ENCODE data around the gene MSI2.
"Not testable (repeated sequence)": the region's sequence is repeated elsewhere in the genome, so short reads cannot be mapped to it uniquely, and the experiment has no call there.

The MSI2 gene

GRCh38 chr17:57213180-57213825, 43.0 kb upstream of the MSI2 start:
- POLR2A ChIA-PET = no interaction called here
- TF ChIP-seq FOXA1 (IDR thresholded peaks at IDR 0.05) (no peak), L3MBTL2 (conservative IDR thresholded peaks at IDR 0.05) (no peak), NFRKB (IDR thresholded peaks at IDR 0.05) (no peak), FOXM1 (IDR thresholded peaks at IDR 0.05; ENCODE audit: borderline replicate concordance) (no peak), SP1 (IDR thresholded peaks at IDR 0.05) (no peak), ZNF384 (IDR thresholded peaks at IDR 0.05) (no peak), LEF1 (IDR thresholded peaks at IDR 0.05; ENCODE audit: borderline replicate concordance) (no peak), TARDBP (IDR thresholded peaks at IDR 0.05) (no peak), CTBP1 (IDR thresholded peaks at IDR 0.05; ENCODE audit: borderline replicate concordance) (no peak), SUZ12 (IDR thresholded peaks at IDR 0.05) (no peak), FOXK2 (IDR thresholded peaks at IDR 0.05) (no peak), HDGF (IDR thresholded peaks at IDR 0.05; ENCODE audit: borderline replicate concordance) (no peak), BHLHE40 (IDR thresholded peaks at IDR 0.05; ENCODE audit: borderline replicate concordance) (no peak)
- no peak for DNase-seq (ENCODE audit: extremely low spot score)
- CTCF ChIA-PET = interaction anchor here (1.0 kb wide), 1 partner anchor 30 kb away, joined by 4 read pairs; no protein-coding TSS in a partner anchor

DNA sequence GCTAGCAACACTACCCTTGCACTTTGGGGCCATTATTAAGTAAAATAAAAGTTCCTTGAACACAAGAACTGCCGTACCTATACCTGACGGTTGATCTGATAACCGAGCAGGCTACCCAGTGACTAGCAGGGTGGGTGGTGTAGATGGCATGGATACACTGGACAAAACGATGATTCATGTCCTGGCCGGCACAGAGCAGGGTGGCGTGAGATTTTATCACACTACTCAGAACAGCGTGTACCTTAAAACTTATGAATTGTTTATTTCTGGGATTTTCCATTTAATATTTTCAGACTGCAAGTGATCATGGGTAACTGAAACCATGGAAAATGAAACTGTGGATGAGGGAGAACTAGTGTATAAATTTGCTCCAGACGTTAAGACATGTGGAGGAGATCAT, 41.0 kb upstream of the MSI2 start:
- no peak for DNase-seq (ENCODE audit: extremely low spot score)
- POLR2A ChIA-PET = no interaction called here
- TF ChIP-seq BHLHE40 (IDR thresholded peaks at IDR 0.05; ENCODE audit: borderline replicate concordance) = no peak
- no peak for TF ChIP-seq SUZ12 (IDR thresholded peaks at IDR 0.05)
- TF ChIP-seq, protein P1, sequence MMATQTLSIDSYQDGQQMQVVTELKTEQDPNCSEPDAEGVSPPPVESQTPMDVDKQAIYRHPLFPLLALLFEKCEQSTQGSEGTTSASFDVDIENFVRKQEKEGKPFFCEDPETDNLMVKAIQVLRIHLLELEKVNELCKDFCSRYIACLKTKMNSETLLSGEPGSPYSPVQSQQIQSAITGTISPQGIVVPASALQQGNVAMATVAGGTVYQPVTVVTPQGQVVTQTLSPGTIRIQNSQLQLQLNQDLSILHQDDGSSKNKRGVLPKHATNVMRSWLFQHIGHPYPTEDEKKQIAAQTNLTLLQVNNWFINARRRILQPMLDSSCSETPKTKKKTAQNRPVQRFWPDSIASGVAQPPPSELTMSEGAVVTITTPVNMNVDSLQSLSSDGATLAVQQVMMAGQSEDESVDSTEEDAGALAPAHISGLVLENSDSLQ (IDR thresholded peaks at IDR 0.05) = no peak
- TF ChIP-seq SP1 (IDR thresholded peaks at IDR 0.05) = no peak
- CTCF ChIA-PET = no interaction called here

DNA sequence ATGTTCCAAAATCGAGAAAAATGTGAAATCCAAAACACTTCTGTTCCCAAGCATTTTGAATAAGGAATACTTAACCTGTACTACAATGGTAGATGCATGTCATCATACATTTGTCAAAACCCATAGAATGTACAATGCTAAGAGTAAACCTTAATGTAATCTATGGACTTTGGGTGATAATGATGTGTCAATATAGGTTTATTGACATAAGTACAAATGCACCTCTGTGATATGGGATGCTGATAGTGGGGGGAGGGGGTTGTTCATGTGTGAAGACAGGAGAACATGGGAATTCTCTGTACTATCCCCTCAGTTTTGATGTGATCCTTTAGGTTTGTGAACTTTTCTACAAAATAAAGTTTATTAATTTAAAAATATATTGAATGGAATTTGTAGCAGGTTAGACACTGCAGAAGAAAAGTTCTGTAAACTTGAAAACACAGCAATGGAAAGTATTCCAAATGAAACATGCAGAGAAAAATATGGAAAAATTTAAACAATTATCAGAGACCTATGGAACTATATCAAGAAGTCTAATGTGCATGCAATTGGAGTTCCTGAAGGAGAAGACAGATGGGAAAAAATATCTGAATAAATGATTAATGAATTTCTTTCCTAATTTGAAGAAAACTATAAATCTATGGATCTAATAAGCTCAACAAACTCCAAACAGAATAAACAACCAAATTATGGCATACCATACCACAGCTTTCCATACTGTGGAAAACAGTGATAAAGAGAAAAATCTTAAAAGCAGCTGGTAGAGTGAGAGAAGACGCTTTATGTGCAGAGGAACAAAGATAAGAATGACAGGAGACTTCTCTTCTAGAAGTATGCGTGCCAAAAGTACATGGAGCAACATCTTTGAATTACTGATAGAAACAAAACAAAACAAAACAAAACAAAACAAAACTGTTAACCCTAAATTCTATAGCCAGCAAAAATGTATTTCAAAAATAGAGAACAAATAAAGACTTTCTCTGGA, 34.7 kb upstream of the MSI2 start:
- no peak for TF ChIP-seq NFRKB (IDR thresholded peaks at IDR 0.05)
- DNase-seq (ENCODE audit: extremely low spot score) = no peak
- ChIA-PET POLR2A (no interaction called here), CTCF (no interaction called here)

GRCh38 chr17:57222422-57222821, 33.9 kb upstream of the MSI2 start:
- DNase-seq (ENCODE audit: extremely low spot score); POLR2A ChIA-PET; CTCF ChIA-PET: not testable (repeated sequence)

GRCh38 chr17:57225127-57225526, 31.2 kb upstream of the MSI2 start:
- CTCF ChIA-PET = no interaction called here
- POLR2A ChIA-PET = no interaction called here
- no peak for TF ChIP-seq NFRKB (IDR thresholded peaks at IDR 0.05)
- no peak for TF ChIP-seq CTBP1 (IDR thresholded peaks at IDR 0.05; ENCODE audit: borderline replicate concordance)
- no peak for TF ChIP-seq BHLHE40 (IDR thresholded peaks at IDR 0.05; ENCODE audit: borderline replicate concordance)
- no peak for TF ChIP-seq TARDBP (IDR thresholded peaks at IDR 0.05)
- TF ChIP-seq SUZ12 (IDR thresholded peaks at IDR 0.05) = no peak
- TF ChIP-seq L3MBTL2 (conservative IDR thresholded peaks at IDR 0.05) = no peak
- no peak for TF ChIP-seq FOXK2 (IDR thresholded peaks at IDR 0.05)
- TF ChIP-seq ZNF384 (IDR thresholded peaks at IDR 0.05) = no peak
- DNase-seq (ENCODE audit: extremely low spot score) = no peak

DNA sequence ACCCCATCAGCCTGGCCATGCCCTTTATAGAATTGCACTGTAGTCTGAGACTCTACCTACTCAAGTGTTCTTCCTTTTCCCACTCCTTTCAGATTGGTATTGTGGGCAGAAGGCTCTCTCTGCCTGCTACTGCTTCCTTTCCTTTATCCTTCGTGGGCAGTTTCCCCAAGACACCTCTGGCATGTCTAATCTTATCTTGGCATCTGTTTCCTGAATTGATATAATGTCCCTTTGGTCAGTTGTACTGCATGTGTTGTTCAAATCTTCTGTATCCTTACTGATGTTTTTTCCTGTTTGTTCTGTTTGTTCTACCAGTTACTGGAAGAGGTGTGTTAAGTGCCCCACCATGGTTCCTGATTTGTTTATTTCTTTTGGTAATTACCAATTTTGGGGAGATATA, 29.5 kb upstream of the MSI2 start:
- DNase-seq (ENCODE audit: extremely low spot score) = no peak
- TF ChIP-seq TARDBP (IDR thresholded peaks at IDR 0.05) = no peak
- no peak for TF ChIP-seq FOXK2 (IDR thresholded peaks at IDR 0.05)
- no peak for TF ChIP-seq SUZ12 (IDR thresholded peaks at IDR 0.05)
- TF ChIP-seq NFRKB (IDR thresholded peaks at IDR 0.05) = no peak
- TF ChIP-seq FOXA1 (IDR thresholded peaks at IDR 0.05) = no peak
- no peak for TF ChIP-seq LEF1 (IDR thresholded peaks at IDR 0.05; ENCODE audit: borderline replicate concordance)
- TF ChIP-seq ARNT (IDR thresholded peaks at IDR 0.05) = no peak
- no peak for TF ChIP-seq HDGF (IDR thresholded peaks at IDR 0.05; ENCODE audit: borderline replicate concordance)
- TF ChIP-seq ZNF384 (IDR thresholded peaks at IDR 0.05) = no peak
- TF ChIP-seq SP1 (IDR thresholded peaks at IDR 0.05) = no peak
- TF ChIP-seq, protein P1 (IDR thresholded peaks at IDR 0.05) = no peak
- no peak for TF ChIP-seq L3MBTL2 (conservative IDR thresholded peaks at IDR 0.05)
- TF ChIP-seq CTBP1 (IDR thresholded peaks at IDR 0.05; ENCODE audit: borderline replicate concordance) = no peak
- TF ChIP-seq BHLHE40 (IDR thresholded peaks at IDR 0.05; ENCODE audit: borderline replicate concordance) = no peak
- no peak for TF ChIP-seq ELF4 (IDR thresholded peaks at IDR 0.05)
- TF ChIP-seq FOXM1 (IDR thresholded peaks at IDR 0.05; ENCODE audit: borderline replicate concordance) = no peak
- CTCF ChIA-PET = interaction anchor here (1.0 kb wide), 1 partner anchor 16 kb away, joined by 4 read pairs; no protein-coding TSS in a partner anchor

GRCh38 chr17:57228911-57229310, 27.4 kb upstream of the MSI2 start:
- no peak for DNase-seq (ENCODE audit: extremely low spot score)
- POLR2A ChIA-PET = no interaction called here
- TF ChIP-seq FOXA1 (IDR thresholded peaks at IDR 0.05) (no peak), ARNT (IDR thresholded peaks at IDR 0.05) (no peak), ZNF384 (IDR thresholded peaks at IDR 0.05) (no peak), NFRKB (IDR thresholded peaks at IDR 0.05) (no peak), SUZ12 (IDR thresholded peaks at IDR 0.05) (no peak), TARDBP (IDR thresholded peaks at IDR 0.05) (no peak), CTBP1 (IDR thresholded peaks at IDR 0.05; ENCODE audit: borderline replicate concordance) (no peak), FOXK2 (IDR thresholded peaks at IDR 0.05) (no peak), SP1 (IDR thresholded peaks at IDR 0.05) (no peak), ELF4 (IDR thresholded peaks at IDR 0.05) (no peak), BHLHE40 (IDR thresholded peaks at IDR 0.05; ENCODE audit: borderline replicate concordance) (no peak), L3MBTL2 (conservative IDR thresholded peaks at IDR 0.05) (no peak), LEF1 (IDR thresholded peaks at IDR 0.05; ENCODE audit: borderline replicate concordance) (no peak), FOXM1 (IDR thresholded peaks at IDR 0.05; ENCODE audit: borderline replicate concordance) (no peak), HDGF (IDR thresholded peaks at IDR 0.05; ENCODE audit: borderline replicate concordance) (no peak)
- TF ChIP-seq, protein P1 (IDR thresholded peaks at IDR 0.05) = no peak
- CTCF ChIA-PET = interaction anchor here (3.2 kb wide), 1 partner anchor 15 kb away, joined by 15 read pairs; no protein-coding TSS in a partner anchor

More for the DNA sequence above, 29.5 kb upstream of the MSI2 start:
- POLR2A ChIA-PET = no interaction called here

Data from HEK293T (cell line).